GM23338 (cell line): ENCODE data around the gene B3GNT9.
A peak's percentile ranks its signal among the peaks of the same experiment; 100 is the strongest.

Experiments
- CREB1 ChIP-seq: fragments of 250-450 bp; sonication (Bioruptor Pico); IDR thresholded peaks from 2 replicates; pipeline ENCODE4 v1.5.0; 2020; ENCODE audit warnings: low read depth, mild to moderate bottlenecking, moderate library complexity
- CTCF ChIP-seq, 2 experiments: fragments of 200-600 bp in 1 of 2; sonication (generic) in 1 of 2; conservative IDR thresholded peaks; 2 replicates each; pipeline versions ENCODE4 v1.5.1 to v1.6.1; 2016 to 2017; ENCODE audit warnings: antibody characterized with exemption in 2 of 2, low read depth in 2 of 2, mild to moderate bottlenecking in 2 of 2, moderate library complexity in 1 of 2
- ETS1 ChIP-seq: IDR thresholded peaks from 2 replicates; pipeline ENCODE4 v1.6.1; 2016; ENCODE audit warnings: antibody characterized with exemption
- EZH2 ChIP-seq: fragments of 200-600 bp; sonication (generic); IDR thresholded peaks from one replicate; pipeline ENCODE4 v1.8.0; 2017; ENCODE audit warnings: antibody characterized with exemption, mild to moderate bottlenecking, low read depth; ENCODE audit not compliant: unreplicated experiment
- EZH2phosphoT487 ChIP-seq: fragments of 200-600 bp; sonication (generic); IDR thresholded peaks from one replicate; pipeline ENCODE4 v1.8.1; 2018; ENCODE audit warnings: antibody characterized with exemption; ENCODE audit not compliant: unreplicated experiment
- JUNB ChIP-seq: IDR thresholded peaks from one replicate; pipeline ENCODE4 v1.6.1; 2016; ENCODE audit warnings: antibody characterized with exemption; ENCODE audit not compliant: unreplicated experiment
- NANOG ChIP-seq: IDR thresholded peaks from 2 replicates; pipeline ENCODE4 v1.6.1; 2016; ENCODE audit warnings: antibody characterized with exemption, borderline replicate concordance
- POLR2AphosphoS5 ChIP-seq: IDR thresholded peaks from 2 replicates; pipeline ENCODE4 v1.6.1; 2016; ENCODE audit warnings: antibody characterized with exemption, low read depth
- REST ChIP-seq: IDR thresholded peaks from one replicate; pipeline ENCODE4 v1.6.1; 2018; ENCODE audit warnings: antibody characterized with exemption; ENCODE audit not compliant: unreplicated experiment
- ZNF114 ChIP-seq: fragments of 250-450 bp; sonication (Bioruptor Pico); IDR thresholded peaks from 2 replicates; pipeline ENCODE4 v1.5.0; 2020; ENCODE audit warnings: mild to moderate bottlenecking, moderate library complexity
- ZNF331 ChIP-seq: fragments of 250-450 bp; sonication (Bioruptor Pico); IDR thresholded peaks from 2 replicates; pipeline ENCODE4 v1.5.0; 2020; ENCODE audit warnings: low read depth, mild to moderate bottlenecking, moderate library complexity
- ZNF462 ChIP-seq: fragments of 250-450 bp; sonication (Bioruptor Pico); IDR thresholded peaks from 2 replicates; pipeline ENCODE4 v1.5.0; 2020; ENCODE audit warnings: mild to moderate bottlenecking, moderate library complexity

- TF ChIP-seq CTCF (conservative IDR thresholded peaks at IDR 0.05; ENCODE audit: low read depth in 2 of 2) (peak in 1 of 2 experiments; percentile 31; a peak in 1 of 4 replicates), EZH2 (peak; percentile 40), ETS1 (no peak; the same call in 1 of the 2 replicates), POLR2AphosphoS5 (peak; percentile 48), CREB1 (CRISPR knock-in tag) (no peak), EZH2phosphoT487 (peak; percentile 74), REST (no peak), JUNB (no peak), ZNF114 (no peak), ZNF331 (no peak), ZNF462 (CRISPR knock-in tag) (no peak), NANOG (no peak)
Measured at GRCh38 chr16:67173808-67174705, 23.3 kb upstream of the B3GNT9 start.
